DMS153 (cell line): Measurements from ENCODE around the gene PINK1.
A peak's percentile ranks its signal among the peaks of the same experiment; 100 is the strongest.

Experiments
- DNase-seq: peaks from one replicate; lab custom pipeline; 2025; lab: John Stamatoyannopoulos, UW

The PINK1 gene

DNA sequence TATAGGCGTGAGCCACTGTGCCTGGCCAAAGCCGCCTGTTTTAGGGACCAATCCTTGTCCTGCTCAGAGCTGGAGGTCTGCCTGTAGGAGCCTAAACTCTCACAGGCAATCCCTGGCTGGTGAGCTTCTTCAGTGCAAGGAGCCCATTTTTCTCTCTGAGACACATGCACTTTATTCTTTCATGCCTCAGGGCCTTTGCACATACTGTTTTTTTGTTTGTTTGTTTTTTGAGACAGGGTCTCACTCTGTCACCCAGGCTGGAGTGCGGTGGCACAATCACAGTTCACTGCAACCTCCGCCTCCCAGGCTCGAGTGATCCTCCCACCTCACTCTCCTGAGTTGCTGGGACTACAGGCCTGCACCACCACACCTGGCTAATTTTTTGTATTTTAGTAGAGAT, 21.6 kb upstream of the PINK1 start:
- DNase-seq = no peak

DNA sequence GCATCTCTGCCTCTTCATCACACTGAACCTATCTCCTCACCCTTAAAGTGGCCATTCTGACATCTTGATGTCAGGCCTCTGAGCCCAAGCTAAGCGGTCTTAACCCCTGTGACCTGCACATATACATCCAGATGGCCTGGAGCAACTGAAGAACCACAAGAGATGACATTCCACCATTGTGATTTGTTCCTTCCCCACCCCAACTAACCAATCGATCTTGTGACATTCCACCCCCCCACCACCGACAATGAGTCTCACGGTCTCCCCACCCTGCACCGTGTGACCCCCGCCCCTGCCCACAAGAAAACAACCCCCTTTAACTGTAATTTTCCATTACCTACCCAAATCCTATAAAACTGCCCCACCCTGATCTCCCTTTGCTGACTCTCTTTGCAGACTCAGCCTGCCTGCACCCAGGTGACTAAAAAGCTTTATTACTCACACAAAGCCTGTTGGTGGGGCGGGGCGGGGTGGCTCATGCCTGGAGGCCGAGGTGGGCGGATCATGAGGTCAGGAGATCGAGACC, 21.0 kb upstream of the PINK1 start:
- no peak for DNase-seq

DNA sequence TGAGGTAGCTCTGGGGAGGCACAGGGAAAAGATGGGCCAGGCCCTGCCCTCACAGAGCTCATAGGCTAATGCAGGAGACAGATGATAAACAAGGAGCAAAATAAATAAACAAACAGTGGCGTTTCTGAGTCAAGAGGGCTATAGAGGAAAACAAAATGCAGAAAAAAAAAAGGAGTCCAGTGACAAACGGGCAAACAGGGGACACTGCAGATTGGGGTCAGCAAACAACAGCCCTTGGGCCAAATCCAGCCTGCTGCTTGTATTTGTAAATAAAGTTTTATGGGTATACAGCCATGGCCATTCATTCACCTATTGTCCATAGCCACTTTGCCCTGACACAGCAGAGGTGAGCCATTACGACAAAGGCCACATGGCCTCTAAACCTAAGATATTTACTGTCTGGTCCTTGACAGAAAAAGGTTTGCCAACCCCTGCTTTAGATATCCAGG, 19.1 kb upstream of the PINK1 start:
- DNase-seq = no peak

DNA sequence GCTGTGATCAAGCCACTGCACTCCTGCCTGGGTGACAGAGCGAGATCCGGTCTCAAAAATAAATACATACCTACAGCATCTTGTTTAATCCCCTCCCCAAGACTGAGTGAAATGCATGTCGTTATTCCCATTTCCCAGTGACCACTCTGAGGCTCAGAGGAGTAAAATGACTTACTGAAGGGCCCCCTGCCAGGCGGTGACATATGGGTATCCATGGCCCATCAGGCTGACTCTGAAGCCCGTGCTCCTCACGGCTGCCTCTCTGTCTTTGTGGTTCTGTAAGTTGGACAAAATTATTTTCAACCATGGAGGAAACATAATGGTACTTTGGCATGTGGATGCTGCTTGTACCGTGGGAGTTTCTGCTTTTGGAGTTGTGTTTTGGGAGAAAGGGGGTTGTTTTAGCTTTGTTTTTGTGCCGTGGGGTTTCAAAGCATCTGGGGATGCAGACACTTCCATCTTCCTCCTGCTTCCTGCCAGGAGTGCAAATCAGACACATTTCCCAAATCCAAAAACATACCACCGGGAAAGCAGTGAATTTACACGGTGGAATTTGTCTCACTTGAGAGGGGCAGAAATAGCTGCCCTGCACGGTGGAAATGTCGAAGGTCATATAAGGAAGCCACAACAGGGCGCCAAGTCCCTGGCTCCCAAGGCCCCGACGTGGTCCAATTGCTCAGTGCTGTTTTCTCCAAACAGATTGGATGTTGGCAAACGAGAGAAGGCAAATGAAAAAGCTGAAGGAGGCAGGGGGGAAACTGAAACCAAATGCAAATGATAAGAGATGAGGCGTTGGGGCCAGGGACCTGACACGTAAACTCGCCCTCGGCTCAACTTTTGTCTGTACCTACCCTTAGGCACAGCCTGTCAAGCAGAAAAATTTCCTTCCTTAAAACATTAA, 17.1 kb upstream of the PINK1 start:
- no peak for DNase-seq

DNA sequence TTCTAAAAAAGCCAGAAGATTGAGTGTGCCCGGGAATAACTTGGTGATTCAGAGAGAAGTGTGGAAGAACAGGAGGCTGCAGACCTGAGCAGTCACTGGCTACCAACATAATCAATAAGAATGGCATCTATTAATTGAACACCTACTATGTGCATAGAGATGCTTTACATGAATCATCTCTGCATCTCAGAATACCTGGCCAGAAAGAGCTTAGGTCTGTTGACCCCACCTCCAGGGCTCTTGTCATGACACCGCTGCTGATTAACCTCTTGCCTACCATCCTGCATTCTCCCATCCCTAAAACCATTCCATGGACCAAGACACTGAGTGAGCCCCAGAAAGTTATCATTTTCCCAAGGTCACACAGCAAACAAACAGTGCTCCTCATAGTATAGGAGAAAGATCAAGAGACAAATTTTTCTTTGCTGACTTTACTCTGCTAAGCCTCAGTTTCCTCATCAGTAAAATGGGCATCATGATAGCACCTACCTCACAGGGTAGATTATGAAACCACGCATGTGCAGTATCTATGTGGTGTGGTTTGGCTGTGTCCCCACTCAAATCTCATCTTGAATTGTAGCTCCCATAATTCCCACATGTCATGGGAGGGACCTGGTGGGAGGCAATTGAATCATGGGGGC, 16.3 kb upstream of the PINK1 start:
- no peak for DNase-seq

DNA sequence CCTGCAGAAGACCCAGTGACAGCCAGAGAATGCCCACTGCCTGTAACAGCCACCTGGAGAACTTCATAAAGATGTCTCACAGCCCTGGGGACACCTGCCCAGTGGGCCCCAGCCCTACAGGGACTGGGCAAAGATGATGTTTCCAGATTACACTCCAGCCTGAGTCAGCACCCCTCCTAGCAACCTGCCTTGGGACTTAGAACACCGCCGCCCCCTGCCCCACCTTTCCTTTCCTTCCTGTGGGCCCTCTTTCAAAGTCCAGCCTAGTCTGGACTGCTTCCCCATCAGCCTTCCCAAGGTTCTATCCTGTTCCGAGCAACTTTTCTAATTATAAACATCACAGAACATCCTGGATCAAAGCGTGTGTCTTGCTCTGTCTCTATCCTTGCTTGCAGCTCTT, 14.7 kb upstream of the PINK1 start:
- no peak for DNase-seq

DNA sequence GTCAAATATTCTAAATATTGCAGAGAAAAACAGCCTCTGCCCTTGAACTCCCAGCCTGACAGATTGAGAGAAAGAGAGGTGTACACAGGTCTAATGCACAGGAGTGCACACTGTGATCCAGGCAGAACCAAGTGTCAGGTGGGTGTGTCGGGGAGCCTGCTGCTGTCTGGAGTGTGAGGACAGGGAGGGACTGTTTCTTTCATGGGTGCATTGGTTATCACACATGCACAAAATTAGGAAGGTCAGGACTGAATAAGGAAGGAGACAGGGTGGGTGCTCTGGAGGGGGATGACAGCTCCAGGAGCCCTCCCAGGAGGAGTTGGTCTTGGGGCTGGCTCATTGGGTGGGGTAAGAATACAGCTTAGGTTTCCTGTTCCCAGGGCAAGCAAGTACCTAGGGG, 13.3 kb upstream of the PINK1 start:
- no peak for DNase-seq

DNA sequence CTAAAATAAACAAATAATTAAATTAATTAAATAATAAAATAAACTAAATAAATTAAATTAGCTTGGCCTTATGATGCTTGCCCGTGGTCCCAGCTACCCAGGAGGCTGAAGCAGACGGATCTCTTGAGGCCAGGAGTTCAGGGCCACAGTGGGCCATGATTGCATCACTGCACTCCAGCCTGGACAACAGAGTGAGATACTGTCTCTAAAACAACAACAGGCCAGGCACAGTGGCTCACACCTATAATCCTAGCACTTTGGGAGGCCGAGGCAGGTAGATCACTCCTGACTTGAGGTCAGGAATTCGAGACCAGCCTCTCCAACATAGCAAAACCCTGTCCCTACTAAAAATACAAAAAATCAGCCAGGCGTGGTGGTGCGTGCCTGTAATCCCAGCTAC, 12.2 kb upstream of the PINK1 start:
- no peak for DNase-seq

DNA sequence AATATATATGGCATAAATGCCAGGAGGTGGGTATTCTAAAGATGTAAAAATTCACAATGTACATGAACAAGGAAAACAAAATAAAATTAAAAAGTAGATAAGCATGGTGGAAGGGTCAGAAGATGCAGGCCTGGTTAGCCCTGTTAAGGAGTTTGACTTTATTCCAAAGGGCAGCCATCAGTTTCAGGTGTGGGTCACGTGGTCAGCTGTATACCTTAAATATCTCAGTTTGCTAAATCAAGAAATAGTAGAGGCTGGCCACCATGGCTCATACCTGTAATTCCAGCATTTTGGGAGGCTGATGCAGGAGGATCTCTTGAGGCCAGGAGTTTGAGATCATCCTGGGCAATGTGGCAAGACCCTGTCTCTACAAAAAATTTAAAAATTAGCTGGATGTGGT, 8.5 kb upstream of the PINK1 start:
- no peak for DNase-seq

DNA sequence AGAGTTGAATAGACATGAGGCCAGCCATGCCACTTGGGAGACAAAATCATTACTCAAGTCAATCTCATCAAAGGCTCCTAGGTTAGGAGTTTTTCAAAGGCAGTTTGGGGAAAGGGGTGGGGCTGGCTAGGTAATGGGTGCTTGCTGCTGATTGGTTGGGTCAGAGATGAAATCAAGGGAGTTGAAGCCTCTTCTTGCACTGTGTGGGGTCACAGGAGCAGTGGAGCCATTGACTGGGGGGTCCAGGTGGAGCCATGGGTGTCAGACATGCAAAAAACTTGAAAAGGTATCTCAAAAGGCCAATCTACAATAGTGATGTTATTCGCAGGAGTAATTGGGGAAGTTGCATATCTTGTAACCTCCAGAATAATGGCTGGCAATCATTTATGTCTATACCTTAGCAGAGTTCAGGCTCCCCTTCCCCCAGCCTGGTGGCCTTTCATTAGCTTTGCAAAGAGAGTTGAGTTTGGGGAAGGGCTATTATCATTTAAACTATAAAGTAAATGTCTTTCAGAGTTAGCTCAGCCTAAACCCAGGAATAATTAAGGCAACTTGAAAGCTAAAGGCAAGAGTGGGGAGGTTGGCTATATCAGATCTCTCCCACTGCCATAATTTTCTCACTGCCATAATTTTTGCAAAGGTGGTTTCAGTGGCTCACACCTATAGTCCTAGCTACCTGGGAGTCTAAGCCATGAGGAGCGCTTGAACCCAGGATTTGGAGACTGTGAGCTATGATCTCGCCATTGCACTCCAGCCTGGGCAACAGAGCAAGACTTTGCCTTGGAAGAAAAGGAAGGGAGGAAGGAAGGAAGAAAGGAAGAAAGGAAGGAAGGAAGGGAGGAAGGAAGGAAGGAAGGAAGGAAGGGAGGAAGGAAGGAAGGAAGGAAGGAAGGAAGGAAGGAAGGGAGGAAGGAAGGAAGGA, 7.8 kb upstream of the PINK1 start:
- DNase-seq = no peak

DNA sequence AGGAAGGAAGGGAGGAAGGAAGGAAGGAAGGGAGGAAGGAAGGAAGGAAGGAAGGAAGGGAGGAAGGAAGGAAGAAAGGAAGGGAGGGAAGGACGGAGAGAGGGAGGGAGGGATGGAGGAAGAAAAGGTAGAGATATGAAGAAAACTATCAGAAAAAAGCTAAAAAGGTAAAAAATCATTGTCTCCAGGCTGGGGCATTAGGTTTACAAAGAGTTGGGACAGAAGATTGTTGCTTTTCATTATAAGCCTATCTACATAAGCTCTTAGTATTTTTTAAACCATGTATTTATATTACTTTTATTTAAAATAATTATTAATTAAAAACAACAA, 7.2 kb upstream of the PINK1 start:
- DNase-seq = no peak

DNA sequence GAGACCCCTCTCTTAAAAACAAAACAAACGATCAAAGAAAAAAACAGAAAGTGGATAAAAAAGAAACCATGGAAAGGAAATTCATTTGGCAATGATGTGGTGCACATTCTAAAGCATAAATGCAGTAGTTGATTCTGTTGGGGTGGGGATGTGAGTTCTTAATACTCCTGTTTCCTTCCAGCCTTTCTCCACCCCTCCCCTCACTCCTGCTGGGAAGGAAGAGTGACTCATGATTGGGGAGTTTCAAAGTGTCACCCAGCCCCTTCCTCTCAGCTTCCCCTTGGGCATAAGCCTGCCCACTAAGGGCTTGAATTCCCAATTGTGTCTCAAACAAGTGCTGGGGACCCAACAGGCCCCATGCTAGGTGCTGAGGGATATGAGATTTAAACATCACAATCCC, 6.7 kb upstream of the PINK1 start:
- DNase-seq = no peak

DNA sequence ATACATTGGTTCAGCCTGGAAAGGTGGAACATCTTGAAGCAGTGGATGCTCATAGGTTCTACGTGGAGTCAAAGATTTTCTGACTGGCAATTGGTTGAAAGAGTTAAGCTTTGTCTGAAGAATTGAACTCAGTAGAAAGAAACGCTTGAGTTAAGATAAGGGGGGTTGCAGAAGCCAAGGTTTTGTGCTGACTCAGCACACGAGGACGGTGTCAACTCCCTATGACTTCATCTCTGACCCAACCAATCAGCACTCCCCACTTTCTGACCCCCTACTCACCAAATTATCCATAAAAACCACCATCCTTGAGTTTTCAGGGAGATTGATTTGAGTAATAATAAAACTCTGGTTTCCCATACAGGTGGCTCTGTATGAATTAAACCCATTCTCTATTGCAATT, 2.5 kb upstream of the PINK1 start:
- DNase-seq = no peak

DNA sequence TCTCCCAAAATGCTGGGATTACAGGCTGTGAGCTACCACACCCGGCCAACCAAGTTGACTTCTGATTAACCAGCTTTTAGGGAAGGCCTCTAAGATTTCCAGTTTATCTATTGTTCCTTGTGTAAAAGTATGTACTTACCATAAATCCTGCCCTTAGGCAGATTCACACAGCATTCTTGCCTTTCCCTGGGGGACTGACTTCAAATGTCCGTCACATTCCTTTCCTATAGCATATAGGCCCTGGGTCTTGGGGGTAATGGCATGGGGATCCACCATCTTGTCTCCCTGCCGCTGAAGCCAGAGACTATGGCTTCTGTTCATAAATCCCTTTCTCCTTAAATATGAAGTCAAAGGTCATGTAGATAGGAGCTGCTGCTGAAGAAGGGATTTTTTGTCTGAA, 872 bp upstream of the PINK1 start:
- no peak for DNase-seq

DNA sequence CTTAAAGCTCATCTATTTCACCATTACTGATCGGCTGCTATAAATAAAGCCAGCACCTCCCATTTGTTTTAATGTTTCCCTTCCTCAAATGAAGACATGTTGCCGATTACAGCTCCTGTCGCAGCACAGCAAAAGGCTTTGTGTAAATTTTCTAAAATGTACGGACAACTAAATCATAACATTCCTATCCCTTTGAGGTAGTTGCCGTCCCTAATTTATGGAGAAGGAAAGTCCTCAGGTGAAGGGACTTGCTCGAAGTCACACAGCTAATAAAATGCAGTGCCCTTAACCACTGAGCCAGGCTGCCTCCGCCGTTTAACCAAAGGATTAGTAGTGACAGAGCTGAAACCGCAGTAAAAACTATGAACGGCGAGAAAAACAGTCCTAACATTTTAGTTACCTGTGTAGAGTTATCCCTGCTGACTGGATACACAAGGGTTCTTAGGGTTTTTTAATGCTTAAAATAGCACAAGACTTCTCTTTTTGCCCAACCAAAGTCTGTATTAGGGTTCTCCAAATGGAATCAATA, 871 bp downstream of the PINK1 start:
- no peak for DNase-seq

DNA sequence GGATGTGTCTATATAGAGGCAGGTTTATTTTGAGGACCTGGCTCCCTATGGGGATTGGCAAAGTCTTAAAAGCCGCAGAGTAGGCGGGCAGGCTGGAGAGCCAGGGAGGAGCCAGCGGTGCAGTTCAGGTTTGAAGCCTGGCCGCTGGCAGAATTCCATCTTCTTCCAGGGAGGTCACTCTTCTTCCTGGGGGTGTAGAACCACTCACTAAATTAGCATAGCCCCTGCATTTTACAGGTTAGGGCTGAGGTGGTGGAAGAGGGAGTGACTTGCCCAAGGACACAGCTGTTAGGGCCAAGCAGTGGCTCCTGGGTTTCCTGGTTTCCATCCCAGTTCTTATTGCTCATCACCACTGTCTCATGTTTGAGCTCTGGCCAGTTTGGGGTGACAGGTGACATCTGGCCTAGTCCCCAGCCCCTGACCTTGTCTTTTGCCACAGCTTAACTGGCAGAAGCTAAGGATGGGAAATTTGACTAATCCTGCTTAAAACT, 1.4 kb downstream of the PINK1 start:
- peak; percentile 48 for DNase-seq

DNA sequence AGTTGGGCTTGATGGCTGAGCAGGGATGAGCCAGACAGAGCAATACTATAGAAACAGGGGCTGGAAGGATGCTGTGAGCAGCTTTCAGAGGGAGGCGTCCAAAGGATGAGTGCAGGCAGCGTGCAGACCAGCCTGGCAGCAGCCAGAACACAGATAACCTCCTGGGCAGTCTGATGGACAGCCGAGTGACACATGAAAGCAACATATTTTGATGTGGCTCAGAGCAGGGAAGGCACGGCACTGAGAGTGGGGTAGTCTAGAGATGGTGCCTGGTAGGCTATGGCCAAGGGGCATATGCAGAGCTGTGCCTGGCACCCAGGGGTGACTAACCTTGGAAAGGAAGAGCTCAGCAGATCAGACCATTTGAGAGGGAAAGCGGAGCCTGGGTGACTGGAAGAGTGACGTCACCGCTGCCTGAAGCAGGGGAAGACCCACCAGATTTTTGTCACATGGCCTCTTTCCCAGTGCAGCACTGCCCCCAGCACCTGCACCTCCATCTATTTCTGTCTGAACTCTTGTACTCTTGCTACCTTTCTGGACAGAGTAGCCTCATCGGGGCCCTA, 3.6 kb downstream of the PINK1 start:
- DNase-seq = no peak

DNA sequence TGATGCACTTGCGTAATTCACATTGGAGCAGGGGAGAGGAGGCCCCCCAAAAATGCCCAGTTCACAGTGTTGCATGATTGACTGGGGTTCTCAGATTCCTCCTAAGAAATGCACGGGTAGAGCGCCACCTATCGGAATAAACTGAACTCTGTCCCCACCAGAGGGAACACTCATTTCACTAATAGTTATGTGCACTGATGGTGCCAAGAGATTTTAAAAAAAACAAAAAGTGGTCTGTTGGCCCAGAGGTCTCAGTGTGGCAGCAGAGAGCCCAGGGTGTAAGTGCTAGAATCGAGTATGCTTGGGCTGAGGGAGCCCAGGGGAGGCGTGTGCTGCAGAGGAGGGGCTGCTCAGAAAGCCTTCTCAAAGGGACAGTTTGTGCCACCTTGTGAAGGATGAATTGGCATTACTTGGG, 6.9 kb downstream of the PINK1 start:
- DNase-seq = no peak

DNA sequence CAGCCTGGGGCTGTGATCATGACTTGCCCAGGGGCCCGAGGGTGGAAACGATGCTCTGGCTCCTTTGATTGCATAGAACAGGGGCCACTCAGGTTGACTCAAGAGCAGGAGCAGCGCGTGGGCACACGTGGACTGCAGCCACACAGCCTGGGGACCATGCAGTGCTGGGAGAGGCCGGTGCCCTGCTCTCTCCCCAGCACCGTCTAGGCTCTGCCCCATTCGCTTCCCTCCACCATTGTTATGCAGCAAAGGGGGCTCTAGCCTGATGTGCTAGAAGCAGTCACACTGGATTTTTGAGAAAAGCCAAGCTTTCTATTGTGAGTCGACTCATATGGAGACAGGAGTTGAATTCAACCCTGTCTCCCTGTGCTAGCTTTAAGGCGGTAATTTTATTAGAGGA, 8.7 kb downstream of the PINK1 start:
- DNase-seq = no peak

DNA sequence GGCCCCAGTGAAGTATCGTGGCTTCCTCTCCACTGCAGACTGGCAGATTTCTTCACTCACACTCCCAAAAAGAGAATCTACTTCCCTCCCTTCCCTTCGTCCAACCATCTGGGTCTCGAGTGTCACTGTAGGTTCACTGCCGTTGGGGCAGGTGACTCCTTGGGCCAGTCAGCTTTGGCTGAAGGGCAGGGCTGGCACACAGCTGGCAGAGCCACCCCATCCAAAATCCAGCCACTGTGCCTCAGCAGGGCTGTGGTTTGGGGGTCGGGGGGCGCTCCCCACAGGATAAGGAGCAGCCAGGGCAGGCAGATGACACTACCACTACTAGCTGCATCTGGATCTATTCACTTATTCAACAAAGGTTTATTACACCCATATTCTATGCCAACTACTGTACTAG, 9.8 kb downstream of the PINK1 start:
- no peak for DNase-seq

DNA sequence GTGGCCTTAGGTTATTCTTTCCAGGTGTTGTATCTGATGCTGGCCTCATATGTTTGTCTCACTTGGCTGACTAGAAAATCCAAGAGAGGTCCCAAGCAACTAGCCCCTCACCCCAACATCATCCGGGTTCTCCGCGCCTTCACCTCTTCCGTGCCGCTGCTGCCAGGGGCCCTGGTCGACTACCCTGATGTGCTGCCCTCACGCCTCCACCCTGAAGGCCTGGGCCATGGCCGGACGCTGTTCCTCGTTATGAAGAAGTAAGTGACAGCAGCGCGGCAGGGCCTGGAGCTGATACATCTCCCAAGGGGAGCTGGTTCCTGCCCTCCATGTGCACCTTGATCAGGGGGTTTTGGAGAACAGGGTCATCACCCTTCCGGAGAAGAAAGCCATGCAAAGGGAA, 11.2 kb downstream of the PINK1 start:
- DNase-seq = no peak

DNA sequence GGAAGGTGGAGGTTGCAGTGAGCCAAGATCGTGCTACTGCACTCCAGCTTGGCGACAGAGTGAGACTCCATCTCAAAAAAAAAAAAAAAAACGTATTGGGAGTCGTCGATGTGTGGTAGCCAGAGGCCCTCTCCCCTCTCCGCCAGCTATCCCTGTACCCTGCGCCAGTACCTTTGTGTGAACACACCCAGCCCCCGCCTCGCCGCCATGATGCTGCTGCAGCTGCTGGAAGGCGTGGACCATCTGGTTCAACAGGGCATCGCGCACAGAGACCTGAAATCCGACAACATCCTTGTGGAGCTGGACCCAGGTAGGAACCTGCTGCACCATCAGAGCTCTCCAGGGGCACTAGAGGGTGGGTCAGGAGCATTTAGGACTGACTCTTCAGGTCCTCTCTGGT, 12.2 kb downstream of the PINK1 start:
- DNase-seq = no peak
